Measurements from ENCODE around the gene ADAT3. TPM values are rescaled to one million over a fixed set of nuclear protein-coding genes. Genes with fewer than 3 reads are reported as not detected.

ADAT3 gene
- total RNA-seq, 1 donor from 2014 or later: 18.4 TPM

DNA sequence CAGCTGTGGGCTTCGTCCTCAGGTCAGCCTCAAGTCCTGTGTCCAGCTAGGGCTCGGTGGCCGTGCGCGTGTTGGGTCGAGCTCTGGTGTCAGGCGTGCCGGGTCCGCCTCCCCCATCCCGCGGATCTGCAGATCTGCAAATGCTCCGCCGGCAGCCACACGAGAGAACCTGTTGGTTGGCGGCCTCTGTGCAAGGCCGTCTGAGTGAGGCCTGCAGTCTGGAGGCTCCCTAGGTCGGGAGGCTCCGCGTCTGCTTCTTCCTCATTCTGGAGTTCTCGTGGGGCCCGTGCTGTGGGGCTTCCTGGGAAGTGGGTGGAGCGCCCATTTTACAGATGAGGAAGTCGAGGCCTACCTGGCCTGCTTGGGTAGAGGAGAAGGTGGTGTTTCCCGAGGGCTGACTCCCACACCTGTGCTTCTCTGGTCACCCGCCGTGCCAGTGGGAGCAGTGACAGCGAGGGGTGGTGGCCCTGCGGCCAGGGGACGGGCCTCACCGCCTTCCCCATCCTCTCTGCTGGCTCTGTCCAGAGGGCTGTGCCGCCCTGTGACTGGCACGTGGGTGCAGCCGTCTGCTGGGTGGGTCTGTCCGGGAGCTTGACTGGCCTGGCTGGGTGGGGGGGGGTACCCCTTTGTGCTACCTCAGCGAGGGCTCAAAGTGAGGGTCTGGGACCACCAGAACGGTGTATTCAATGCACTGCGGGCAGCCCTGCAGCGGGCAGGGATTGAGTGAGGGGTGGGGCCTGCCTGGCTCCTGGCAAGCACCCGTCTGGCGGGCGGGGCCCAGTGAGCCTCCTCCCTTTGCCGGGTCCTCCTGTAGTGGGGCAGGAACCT, 39.1 kb downstream of the ADAT3 start:
- Histone ChIP-seq H3K36me3 (no peaks in the 10 kb centered on the region), H3K4me1 (peaks cover 11 to 14% of the 10 kb centered on the region in 2 donors), H3K4me3 (no peak overlapping the region), H3K27me3 (no peaks in the 10 kb centered on the region), H3K27ac (no peak overlapping the region), H3K9me3 (no peaks in the 10 kb centered on the region)
- no peak for TF ChIP-seq CTCF (IDR thresholded peaks at IDR 0.05)
- intact Hi-C loops (cut with DNase I): no loop called here
- DNase-seq (ENCODE audit: low spot score in 2 of 2): no peak

- Histone ChIP-seq H3K27ac (no peak overlapping the region), H3K36me3 (no peaks in the 10 kb centered on the region), H3K4me1 (peaks cover 6 to 9% of the 10 kb centered on the region in 2 donors), H3K27me3 (no peaks in the 10 kb centered on the region), H3K9me3 (no peaks in the 10 kb centered on the region), H3K4me3 (no peak overlapping the region)
- no peak for DNase-seq (ENCODE audit: low spot score in 2 of 2)
- TF ChIP-seq CTCF (IDR thresholded peaks at IDR 0.05): no peak
- intact Hi-C loops (cut with DNase I): no loop called here
Observed at GRCh38 chr19:1944916-1945561, 39.8 kb downstream of the ADAT3 start.

- H3K4me3 ChIP-seq: no peak overlapping the region
- no peaks in the 10 kb centered on the region for H3K36me3 ChIP-seq
- TF ChIP-seq CTCF (IDR thresholded peaks at IDR 0.05): peak in 2 of 3 experiments; percentile 48
- DNase-seq (ENCODE audit: low spot score in 2 of 2): no peak
- H3K27ac ChIP-seq: no peak overlapping the region
- intact Hi-C loops (cut with DNase I): no loop called here
- no peaks in the 10 kb centered on the region for H3K27me3 ChIP-seq
- H3K4me1 ChIP-seq: peaks cover 6 to 9% of the 10 kb centered on the region in 2 donors
- no peaks in the 10 kb centered on the region for H3K9me3 ChIP-seq
Observed at GRCh38 chr19:1945899-1946298, 40.7 kb downstream of the ADAT3 start.

- H3K27ac ChIP-seq: no peak overlapping the region
- intact Hi-C loops (cut with DNase I): no loop called here
- H3K4me3 ChIP-seq: no peak overlapping the region
- no peak for TF ChIP-seq CTCF (IDR thresholded peaks at IDR 0.05)
- H3K4me1 ChIP-seq: peaks cover 1 to 5% of the 10 kb centered on the region in 2 donors
- H3K36me3 ChIP-seq: peaks cover 0 to 9% of the 10 kb centered on the region in 2 donors
- no peaks in the 10 kb centered on the region for H3K9me3 ChIP-seq
- H3K27me3 ChIP-seq: no peaks in the 10 kb centered on the region
- DNase-seq (ENCODE audit: low spot score in 2 of 2): no peak
Observed at GRCh38 chr19:1947651-1948209, 42.5 kb downstream of the ADAT3 start.

DNA sequence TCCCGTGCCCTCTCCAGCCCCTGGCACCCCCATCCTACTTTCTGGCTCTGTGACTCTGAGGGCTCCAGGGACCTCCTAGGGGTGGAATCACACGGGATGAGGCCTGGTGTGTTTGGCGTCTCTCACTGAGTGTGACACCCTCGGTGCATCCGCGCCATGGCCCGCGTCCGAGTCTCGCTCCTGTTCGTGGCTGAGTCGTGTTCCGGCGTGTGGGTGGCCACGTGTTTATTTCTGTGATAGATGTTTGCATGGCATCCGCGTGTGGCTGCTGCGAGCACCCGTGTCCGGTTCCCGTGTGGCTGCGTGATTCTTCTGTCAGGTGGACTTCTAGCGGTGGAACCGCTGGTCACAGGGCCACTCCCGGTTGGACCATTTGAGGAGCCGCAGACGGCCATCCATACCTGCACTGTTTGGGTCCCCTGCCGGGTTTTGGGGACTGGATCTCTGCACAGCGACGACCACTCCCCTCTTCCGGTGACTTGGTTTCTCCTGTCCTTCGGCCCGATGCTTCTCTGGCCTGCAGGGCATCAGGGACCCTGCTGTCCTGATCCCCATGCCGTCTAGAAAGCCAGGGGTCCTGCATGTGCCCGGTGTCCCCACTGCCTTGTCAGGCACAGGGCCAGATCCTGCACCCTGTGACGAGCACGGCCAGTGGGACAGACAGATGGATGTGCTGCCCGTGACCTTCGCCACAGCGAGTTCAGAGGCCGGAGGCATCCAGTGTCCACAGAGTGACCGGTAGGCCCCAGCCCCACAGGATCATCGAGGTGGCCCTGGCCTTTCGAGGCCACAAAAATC, 44.3 kb downstream of the ADAT3 start:
- Histone ChIP-seq H3K27ac (no peak overlapping the region), H3K4me1 (no peaks in the 10 kb centered on the region), H3K36me3 (peaks cover 0 to 14% of the 10 kb centered on the region in 2 donors), H3K27me3 (no peaks in the 10 kb centered on the region), H3K4me3 (no peak overlapping the region), H3K9me3 (no peaks in the 10 kb centered on the region)
- intact Hi-C loops (cut with DNase I): no loop called here
- DNase-seq (ENCODE audit: low spot score in 2 of 2): no peak
- no peak for TF ChIP-seq CTCF (IDR thresholded peaks at IDR 0.05)

All from ascending aorta (tissue), 2 donors.